HG02623 (cell line): Measurements from ENCODE around the gene JPH4.

Source experiments
- ATAC-seq: cut with Tn5 transposase; IDR thresholded peaks from one replicate; pipeline ENCODE4 v1.9.1; 2021; ENCODE audit warnings: moderate library complexity; ENCODE audit not compliant: unreplicated experiment

Gene JPH4

DNA sequence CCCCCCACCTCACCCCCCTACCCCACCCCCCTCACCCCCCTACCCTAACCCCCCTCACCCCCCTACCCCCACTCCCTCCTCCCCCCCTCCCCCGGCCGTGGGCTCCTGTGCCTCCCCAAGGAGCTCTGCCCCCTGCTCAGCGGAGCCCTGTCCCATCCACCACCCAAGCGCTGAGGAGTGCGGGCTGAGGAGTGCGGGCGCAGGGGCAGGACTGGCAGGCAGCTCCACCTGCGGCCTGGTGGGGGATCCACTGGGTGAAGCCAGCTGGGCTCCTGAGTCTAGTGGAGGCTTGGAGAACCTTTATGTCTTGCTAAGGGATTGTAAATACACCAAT lies 2.3 kb upstream of the JPH4 start:
- no peak for ATAC-seq

DNA sequence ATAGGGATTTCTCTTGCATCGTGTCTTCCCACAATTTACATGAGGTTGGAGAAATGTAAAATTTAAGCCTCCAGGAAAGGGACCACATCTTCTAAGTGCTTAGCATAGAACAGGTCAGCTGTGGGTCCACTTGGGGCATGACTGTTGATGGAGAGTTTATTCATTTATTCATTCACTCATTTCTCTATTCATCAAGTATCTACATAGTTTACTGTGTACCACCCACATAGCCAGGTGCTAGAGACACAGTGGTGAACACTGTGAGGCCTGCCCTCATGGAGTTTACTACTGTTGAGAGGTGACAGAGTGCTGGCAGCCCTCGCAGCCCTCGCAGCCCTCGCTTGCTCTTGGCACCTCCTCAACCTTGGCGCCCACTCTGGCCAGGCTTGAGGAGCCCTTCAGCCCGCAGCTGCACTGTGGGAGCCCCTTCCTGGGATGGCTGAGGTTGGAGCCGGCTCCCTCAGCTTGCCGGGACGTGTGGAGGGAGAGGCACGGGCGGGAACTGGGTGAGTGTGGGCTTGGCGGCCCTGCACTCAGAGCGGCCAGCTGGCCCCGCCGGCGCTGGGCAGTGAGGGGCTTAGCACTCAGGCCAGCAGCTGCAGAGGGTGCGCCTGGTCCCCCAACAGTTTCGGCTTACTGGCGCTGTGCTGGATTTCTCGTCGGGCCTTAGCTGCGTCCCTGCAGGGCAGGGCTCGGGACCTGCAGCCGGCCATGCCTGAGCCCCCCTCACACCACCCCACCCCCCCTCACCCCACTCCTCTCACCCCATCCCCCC lies 1.7 kb upstream of the JPH4 start:
- no peak for ATAC-seq

DNA sequence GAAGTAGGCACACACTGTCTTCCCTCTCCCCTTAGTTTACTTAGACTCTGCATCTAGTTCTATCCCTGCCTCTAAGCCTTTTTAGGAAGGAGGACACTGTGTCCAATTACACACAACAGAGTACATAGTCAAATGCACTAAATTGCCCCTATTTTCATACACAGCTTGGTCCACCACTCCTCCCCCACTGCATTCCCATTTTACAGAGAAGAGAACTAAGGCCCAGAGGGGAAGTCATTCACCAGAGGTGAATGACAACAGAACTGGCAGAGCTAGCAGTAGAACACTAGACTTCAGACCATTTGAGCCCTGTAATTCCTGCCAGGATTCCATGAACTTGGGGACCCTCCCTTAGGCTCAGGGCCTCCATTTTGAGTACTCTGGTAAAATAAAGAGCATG lies 1.1 kb upstream of the JPH4 start:
- no peak for ATAC-seq

DNA sequence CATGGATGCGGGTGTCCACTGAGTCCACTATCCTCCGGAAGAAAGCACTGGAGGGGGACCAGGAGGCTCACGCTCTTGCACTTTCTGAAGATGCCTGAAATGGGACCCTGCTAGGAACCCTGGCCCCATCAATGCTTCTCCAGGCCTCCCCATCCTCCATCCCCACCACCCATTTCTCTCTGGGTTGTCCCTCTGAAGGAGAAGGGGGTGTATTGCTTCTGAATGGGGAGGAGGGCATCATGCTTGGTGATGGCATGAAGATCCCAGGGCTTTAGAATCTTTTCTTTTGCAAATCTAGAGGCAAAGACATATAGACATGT lies 681 bp upstream of the JPH4 start:
- no peak for ATAC-seq

DNA sequence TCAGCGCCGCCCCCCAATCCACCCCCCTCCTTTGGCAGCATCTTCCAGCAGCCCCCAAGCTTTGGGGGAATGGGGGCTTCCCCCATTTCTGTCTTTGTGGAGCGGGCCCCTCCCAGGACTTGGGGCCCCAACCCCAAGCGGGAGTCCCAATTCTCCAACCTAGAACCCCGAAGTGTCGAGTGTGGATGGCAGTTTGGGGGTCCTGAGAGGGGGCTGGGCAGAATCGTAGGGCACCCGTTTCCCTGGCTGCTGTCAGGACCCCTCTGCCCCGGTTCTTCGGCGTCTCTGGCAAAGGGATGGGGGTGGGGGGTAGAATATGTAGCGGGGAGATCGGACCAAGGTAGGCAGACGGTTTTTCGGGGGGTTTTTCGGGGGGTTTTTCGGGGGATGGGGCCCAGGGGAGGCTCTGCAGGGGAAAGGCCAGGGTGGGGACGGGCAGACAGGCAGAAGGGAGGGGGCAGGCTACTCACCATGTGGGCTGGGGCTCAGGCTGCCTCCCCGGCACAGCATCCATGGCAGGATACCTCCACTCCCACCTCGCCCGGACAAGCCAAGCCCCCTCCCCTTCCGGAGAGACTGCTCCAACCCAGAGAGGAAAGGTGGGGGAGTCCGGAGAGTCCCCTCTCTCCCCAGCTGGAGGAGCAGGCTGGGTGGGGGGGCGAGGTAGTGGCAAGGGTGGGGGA lies 739 bp downstream of the JPH4 start:
- no peak for ATAC-seq

DNA sequence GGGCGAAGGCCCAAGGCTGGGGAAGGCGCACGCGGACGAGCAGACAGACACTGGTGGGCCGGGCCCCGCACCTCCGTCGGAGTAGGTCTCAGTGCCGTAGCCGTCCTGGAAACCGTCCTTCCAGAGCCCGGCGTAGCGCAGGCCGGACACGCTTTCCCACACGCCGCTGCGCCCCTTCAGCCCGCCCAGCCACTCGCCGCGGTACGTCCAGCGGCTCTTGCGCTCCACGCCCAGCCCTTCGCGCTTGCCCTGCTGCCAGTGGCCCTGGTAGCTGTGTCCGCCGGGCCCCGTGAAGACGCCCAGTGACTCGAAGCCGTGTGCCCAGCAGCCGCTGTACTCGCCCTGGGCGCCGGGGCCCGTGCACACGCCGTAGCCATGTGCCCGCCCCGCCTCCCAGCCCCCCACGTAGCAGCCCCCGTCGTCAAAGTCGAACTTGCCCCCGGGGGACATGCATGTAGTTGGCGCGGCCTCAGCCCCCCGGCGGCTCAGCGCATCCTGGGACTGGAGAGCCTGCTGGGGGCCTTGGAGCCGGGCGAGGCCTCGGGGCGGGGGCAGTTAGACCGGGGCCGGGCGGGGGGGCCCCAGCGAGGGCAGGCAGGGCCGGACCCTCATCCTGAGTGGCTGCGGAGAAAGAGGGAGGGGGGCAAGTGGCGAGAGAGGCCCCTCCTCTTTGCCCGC lies 1.4 kb downstream of the JPH4 start:
- no peak for ATAC-seq

DNA sequence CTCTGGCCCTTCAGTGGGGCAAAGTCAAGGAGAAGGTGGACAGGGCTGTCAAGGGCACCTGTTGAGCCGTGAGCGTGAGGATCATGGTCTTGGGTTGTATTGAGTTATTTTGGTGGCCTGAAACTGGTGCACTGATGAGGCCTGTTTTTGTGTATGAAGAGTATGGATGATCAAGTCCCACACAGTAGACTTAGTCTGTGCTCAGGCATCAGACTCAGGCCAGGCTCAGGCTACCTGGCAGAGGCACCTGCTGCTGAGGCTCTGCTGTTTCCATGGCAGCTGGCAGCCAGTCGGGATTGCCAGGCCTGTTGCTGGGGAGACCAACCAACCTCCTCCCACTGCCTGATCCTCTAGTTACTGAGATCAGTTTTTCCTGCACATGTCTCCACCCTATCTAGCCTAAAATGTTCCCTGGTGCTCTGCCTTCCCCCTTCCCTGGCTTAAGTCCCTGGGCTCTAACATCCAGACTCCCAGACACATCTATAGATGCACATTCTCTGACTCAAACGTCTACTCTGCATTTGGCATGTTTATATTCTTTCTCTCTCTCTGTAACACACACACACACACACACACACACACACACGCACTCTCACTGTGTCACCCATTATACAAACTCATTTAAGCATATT lies 5.1 kb downstream of the JPH4 start:
- ATAC-seq: no peak

DNA sequence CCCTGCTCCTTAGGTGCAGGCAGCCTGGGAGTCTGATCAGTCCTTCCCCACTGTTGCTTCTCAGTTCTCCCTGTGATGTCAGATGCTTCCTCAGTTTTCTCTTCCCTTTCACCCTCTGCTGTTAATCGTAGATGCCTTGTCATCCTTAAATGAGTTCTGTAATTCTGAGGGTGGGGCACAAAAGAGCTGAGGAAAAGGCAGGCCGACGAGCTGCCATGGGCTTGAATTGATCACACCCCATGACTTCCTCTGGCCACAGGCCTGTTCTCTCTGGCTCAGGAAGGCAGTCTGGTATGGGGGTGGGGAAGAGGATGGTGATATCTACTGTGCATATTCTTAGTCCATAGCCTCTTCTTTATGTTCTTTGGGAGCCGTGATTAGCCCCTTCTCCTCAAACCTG lies 5.8 kb downstream of the JPH4 start:
- no peak for ATAC-seq

DNA sequence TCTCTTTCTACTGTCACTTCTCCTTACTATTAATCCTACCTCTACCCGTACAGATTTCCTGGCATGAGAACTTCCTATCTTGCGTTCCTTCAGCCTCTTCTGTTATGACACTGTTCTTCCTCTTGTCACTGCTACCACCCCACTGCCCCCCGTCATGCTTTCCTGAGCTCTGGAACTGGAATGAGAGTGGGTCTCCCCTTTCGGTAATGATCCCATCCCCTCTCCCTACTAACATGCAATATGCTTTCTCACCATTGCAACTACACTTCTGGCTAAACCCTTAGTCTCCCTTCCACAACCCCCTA lies 6.1 kb downstream of the JPH4 start:
- no peak for ATAC-seq

DNA sequence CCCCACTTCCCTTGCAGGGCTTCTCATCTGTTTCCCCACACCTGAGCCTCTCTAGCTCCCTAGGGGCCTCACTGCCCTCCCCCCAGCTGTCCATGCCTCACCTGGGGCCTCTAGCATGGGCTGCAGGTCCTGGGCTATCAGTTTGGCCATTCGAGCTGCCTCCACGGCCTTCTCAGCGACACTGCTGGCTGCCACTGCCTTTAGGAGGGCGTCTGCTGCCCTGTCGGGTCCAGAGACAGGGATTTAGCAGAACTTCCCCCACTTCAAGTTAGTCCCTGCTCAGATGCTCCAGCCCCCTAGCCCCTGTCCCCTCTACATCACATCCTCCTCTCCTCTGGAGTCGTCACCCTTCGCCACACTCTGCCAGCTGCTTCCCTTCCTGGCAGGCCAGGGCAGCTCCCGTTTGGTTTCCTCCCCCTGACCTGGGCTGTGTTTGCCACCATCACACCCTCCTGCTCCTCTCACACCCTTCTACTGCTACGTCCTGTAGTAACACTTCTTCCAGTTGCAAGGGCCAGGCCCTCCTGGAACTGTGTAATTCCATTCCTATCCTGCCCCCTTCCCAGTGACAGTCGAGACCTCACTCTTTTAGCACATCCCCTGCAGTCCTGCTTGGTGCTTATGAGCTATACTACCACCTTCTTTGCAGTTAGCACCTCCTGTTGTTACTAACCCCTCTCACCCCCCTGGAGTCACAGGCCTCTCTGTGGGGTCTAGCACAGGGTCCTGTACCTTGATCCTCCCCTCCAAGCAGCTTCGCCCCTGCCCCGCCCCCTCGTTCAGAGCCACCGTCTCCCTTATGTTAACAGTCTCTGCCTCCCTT lies 6.7 kb downstream of the JPH4 start:
- ATAC-seq: no peak

DNA sequence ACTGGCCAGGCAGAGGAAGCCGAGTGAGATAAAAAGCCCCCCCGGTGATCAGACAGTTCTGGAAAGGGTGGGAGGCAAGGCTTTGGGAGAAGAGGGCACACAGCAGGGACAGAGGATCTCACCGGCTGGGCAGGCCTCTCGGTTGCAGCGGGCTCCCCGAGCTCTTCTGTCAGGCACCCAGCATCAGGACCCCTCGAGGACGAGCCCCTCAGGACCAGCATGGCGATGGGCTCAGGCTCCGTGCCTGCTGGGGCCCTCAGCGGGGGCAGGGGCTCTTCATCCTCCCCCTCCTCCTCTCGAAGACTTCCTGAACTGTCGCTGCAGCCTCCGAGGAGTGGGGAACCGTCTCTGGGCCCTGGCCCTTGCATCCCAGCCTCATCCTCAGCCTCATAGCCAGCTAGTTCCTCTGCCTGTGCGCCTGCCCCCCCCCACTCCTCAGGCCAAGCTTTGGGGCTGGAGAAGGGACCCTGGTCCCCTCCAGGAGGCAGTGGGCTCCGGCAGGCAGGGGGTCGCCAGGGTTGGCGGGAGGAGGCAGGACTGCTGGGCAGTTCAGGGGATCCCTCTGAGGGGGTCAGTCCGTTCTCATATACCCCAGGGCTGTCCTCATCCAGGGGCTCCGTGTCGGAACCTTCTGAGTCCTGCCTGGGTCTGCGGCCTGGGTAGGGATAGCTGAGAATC lies 7.6 kb downstream of the JPH4 start:
- ATAC-seq: no peak

DNA sequence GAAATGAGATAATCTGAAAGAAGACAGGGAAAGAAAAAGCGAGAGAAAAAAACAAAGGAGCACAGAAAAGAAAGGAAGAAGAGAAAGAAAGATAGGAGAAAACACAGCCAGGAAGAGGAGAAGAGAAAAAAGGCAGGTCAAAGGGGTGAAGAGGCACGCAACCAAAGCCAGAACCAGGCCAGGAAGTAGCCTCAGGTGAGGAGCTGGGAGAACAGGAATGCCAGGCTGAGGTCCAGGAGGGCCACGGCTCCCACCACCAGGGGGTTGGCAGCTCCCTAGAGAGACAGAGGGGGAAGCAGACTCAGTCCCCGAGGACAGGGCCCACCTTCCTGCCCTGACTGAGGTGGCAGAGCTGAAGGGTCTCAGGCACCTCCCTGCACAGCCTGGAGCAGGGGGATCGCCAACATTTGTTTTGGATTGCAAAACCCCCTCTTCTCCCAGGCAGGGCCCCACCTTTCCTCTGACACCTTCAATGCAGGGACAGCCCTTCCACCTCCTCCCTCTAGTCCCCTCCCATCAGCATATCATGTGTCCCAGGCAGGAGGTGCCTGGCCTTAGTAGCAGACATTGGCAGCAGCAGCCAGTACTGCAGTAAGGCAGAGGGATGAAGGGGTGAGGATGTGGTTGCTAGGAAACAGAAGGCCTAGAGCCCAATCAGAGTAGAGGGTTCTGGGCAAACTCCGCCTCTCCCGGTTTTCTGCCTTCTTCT lies 9.0 kb downstream of the JPH4 start:
- ATAC-seq: no peak

DNA sequence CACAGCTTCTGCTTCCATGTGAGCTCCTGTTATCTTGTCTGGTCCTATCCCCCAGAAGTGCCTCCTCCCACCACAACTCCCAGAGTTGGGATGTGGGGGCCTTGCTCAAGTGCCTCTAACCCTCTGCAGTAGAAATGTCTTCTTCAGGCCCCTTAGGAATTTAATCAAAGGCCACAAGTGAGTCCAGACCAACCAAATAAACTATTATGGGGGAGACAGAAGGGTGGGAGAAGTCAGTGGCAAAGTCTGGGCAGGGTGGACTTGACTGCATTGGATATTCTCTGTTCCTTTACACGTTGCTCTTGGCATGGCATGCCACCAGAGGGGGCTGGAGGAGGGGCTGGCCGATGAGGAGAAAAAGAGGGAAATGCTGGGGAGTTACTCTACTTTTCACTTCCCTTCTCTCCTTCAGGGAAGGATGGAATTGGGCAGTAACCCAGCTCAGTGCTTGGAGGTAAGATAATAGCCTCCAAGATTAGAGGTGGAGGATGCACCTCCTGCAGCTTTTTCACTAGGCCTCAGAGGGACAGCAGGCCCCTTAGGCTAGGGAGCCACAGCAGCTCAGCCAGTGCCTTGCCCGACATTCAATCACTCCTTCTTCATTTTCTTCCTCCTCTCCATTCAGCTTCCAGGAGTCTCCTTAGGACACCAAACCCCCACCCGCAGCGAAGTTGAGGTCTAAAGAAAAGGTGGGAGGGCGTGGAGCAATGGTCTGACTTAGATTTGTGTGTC lies 9.8 kb downstream of the JPH4 start:
- ATAC-seq: no peak

DNA sequence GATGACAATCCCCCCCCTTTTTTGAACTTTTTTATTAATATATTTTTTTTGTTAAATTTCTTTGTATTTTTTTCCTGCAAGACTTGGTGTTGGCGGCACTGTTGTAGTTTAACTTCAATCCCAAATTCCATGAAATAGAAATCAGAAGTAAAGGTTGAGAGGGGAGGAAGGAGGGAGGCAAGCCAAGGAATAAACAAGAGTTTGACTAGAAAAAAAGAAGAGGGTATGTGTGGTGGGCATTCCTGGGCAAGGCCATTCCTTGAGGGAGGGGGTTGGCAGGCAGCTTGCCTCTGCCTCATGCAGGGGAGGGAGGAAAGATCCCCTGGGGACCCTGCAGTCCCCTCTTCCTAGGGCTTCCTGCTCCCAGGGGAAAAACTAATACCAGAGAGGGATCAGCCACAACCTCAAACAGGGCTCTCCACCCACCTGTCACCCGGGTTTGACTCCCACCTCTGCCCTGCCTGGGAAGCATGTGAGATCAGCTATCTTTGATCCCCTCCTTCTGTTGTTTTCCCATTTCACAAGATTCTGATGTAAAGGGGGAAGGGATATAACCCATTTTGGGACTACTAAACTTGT lies 10.5 kb downstream of the JPH4 start:
- ATAC-seq: no peak

DNA sequence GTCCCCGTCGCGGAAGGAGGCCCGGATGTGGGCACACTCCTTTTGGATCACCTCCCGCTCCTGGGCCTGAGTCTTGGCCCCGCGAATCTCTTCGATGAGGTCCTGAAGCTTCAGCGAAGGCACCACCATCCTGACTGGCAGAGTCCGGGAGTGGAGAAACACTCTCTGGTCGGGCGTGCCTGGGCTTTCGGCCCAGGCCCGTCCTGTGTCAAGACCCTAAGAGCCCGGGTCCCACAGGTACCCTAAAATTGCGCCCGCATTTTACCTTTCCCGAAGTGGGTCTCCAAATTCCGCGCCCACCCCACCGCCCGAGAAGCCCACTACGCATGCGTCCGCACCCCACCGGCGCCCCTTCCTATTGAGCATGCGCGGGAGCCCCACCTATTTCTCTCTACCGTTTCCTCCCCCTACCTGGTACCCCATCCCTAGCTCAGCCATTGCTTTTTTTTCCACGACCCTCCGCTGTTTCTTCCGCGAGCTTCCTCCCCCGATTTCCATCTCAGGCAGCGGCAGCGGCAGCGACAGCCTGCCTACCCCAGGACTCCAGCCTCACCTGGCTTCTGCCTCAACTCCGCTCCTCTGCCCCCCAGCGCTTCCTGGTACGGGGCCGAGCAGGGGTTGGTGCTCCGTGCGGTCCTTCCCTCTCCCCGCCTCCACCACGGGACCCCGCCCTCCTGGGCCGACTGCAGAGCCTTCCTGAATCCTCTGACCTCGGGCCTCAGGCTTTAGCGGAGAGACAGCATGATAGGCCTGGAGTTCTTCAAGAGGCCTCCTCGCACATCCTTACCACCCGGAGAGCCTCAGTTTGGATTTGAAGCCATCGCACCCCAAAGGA lies 11.2 kb downstream of the JPH4 start, which contains the start of gene AP1G2:
AP1G2 (minus strand) TSS at position 606 of the 835 bp plus-strand sequence; CDS start at position 129, 477 bp downstream.
- ATAC-seq: peak; percentile 76

DNA sequence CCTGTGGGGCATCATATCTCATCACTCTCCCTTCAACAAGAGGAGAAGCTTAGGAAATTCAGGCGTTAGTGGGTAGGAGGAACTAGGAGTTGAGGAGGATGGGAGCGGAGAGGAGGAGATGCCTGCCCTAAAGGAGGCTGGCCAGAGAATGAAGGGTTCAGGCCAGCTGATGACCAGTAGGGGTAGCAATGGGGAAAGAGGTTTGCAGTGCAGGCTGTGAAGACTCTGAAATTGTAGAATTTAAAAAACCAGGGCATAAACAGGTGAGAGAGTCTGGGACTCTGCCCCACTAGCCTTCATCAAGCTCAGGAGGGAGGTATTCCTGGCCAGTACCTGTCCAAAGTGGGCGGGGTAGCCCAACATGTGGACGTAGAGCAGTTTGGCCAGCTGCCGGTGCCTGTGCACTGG lies 11.8 kb downstream of the JPH4 start:
- ATAC-seq: no peak

DNA sequence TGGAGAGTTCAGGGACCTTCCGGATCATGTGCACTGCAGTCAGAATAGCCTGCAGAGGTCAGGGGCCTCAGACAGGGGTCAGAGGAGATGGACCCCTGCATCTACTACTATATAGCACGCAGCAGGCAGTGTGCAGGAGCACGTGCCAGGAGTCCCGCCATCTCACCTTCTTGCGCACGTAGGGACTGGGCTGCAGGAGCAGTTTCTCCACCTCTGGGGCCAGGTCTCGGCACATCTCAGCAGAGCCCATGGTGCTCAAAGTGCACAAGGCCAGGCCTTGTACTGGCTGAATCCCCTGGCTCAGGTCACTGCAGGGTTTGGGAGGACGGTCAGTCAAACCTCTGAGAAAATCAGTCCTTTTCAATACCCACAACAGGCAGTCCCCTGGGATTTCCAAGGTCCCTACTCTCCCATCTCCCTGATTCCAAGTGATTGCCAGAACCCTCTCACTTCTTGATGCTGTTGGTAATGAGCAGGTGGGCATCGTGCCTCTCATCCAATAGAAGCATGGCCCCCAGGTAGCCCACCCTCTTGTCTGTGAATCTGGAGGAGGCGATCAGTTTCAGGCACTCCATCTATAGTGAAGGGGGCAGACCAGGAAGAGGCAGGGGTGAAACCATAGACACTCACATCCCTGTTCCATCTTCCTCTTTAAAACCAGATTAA lies 12.3 kb downstream of the JPH4 start:
- ATAC-seq: no peak

DNA sequence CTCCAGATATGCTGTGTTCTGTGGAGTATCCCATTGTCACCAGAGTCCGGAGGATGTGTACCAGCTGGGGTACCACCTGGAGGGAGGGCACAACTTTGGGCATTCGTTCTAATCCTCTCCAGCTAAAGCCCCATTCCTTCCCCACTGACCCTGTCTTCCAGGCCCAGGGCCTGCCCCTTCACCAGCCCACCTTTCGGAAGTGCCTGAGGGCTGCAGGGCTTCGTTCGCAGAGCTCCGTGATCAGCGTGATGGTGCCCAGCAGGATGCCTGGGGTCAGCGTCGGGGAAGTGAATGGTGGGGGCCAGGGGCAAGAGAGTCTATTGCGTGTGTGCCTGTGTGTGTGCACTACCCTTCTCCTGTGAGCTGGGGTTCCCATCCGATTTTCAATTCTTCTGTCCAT lies 13.0 kb downstream of the JPH4 start:
- ATAC-seq: no peak
